Measurements from ENCODE around the gene IQCC. TPM values are rescaled to one million over a fixed set of nuclear protein-coding genes. Genes with fewer than 3 reads are reported as not detected.

The IQCC gene
- total RNA-seq, 1 donor from 2014 or later: 5.7 TPM

GRCh38 chr1:32198237-32199042 lies 7.0 kb upstream of the IQCC start:
- Mint-ChIP-seq H3K4me3 (peak overlapping the region; percentile 60), H3K4me1 (ENCODE audit: low read depth) (peaks cover 81% of the 10 kb centered on the region), H3K9me3 (no peaks in the 10 kb centered on the region), H3K27ac (peak overlapping the region; percentile 18), H3K27me3 (ENCODE audit: insufficient read depth) (no peaks in the 10 kb centered on the region), H3K36me3 (ENCODE audit: low read depth) (peaks cover 44% of the 10 kb centered on the region)
- no peak for DNase-seq (ENCODE audit: low spot score)
- intact Hi-C loops (cut with micrococcal nuclease): no loop called here

GRCh38 chr1:32199043-32199716 lies 6.3 kb upstream of the IQCC start:
- no peak for DNase-seq (ENCODE audit: low spot score)
- intact Hi-C loops (cut with micrococcal nuclease): no loop called here
- Mint-ChIP-seq H3K9me3 (no peaks in the 10 kb centered on the region), H3K4me3 (no peak overlapping the region), H3K4me1 (ENCODE audit: low read depth) (peaks cover 82% of the 10 kb centered on the region), H3K27me3 (ENCODE audit: insufficient read depth) (no peaks in the 10 kb centered on the region), H3K27ac (peak overlapping the region; percentile 18), H3K36me3 (ENCODE audit: low read depth) (peaks cover 39% of the 10 kb centered on the region)

GRCh38 chr1:32199717-32200072 lies 5.8 kb upstream of the IQCC start:
- intact Hi-C loops (cut with micrococcal nuclease): loop anchor here (1.0 to 2.0 kb wide), 4 partner anchors 13 to 195 kb away; partner anchors contain the start of genes BSDC1, HDAC1 and KPNA6
- no peak for DNase-seq (ENCODE audit: low spot score)
- no peaks in the 10 kb centered on the region for H3K9me3 Mint-ChIP-seq
- peaks cover 76% of the 10 kb centered on the region for H3K4me1 Mint-ChIP-seq (ENCODE audit: low read depth)
- peaks cover 34% of the 10 kb centered on the region for H3K36me3 Mint-ChIP-seq (ENCODE audit: low read depth)
- H3K27ac Mint-ChIP-seq: peak overlapping the region; percentile 97
- peak overlapping the region; percentile 92 for H3K4me3 Mint-ChIP-seq
- no peaks in the 10 kb centered on the region for H3K27me3 Mint-ChIP-seq (ENCODE audit: insufficient read depth)

GRCh38 chr1:32200226-32201010 lies 5.1 kb upstream of the IQCC start, which contains the start of gene CCDC28B:
Gene CCDC28B, plus strand, starts transcription at chr1:32200595. Its CDS starts 1,341 bp downstream, at chr1:32201936.
- H3K9me3 Mint-ChIP-seq: no peaks in the 10 kb centered on the region
- peak; percentile 55 for DNase-seq (ENCODE audit: low spot score)
- intact Hi-C loops (cut with micrococcal nuclease): loop anchor here (1.0 to 2.0 kb wide), 7 partner anchors 14 to 194 kb away; partner anchors contain the start of genes BSDC1, EIF3I, HDAC1 and KPNA6
- peak within 1 kb of the TSS; percentile 92 for H3K4me3 Mint-ChIP-seq
- peaks cover 29% of the 10 kb centered on the region for H3K36me3 Mint-ChIP-seq (ENCODE audit: low read depth)
- peaks cover 69% of the 10 kb centered on the region for H3K4me1 Mint-ChIP-seq (ENCODE audit: low read depth)
- peak within 1 kb of the TSS; percentile 97 for H3K27ac Mint-ChIP-seq
- H3K27me3 Mint-ChIP-seq (ENCODE audit: insufficient read depth): no peaks in the 10 kb centered on the region

GRCh38 chr1:32201011-32201855 lies 4.2 kb upstream of the IQCC start:
- intact Hi-C loops (cut with micrococcal nuclease): loop anchor here (1.0 to 2.0 kb wide), 4 partner anchors 21 to 128 kb away; partner anchors contain the start of genes EIF3I, KPNA6, TMEM234 and TXLNA
- Mint-ChIP-seq H3K9me3 (no peaks in the 10 kb centered on the region), H3K4me3 (peak overlapping the region; percentile 92), H3K4me1 (ENCODE audit: low read depth) (peaks cover 65% of the 10 kb centered on the region), H3K36me3 (ENCODE audit: low read depth) (peaks cover 25% of the 10 kb centered on the region), H3K27me3 (ENCODE audit: insufficient read depth) (no peaks in the 10 kb centered on the region), H3K27ac (peak overlapping the region; percentile 97)
- peak; percentile 72 for DNase-seq (ENCODE audit: low spot score)

- H3K27me3 Mint-ChIP-seq (ENCODE audit: insufficient read depth): no peaks in the 10 kb centered on the region
- intact Hi-C loops (cut with micrococcal nuclease): loop anchor here (1.0 kb wide), 3 partner anchors 46 to 189 kb away; partner anchors contain the start of genes BSDC1, HDAC1 and LCK
- H3K27ac Mint-ChIP-seq: no peak overlapping the region
Observed at GRCh38 chr1:32204943-32205361, 519 bp upstream of the IQCC start.

GRCh38 chr1:32208469-32208868 lies 3.0 kb downstream of the IQCC start:
- DNase-seq (ENCODE audit: low spot score): no peak
- no peak overlapping the region for H3K27ac Mint-ChIP-seq
- no peak overlapping the region for H3K4me3 Mint-ChIP-seq
- intact Hi-C loops (cut with micrococcal nuclease): no loop called here
- H3K36me3 Mint-ChIP-seq (ENCODE audit: low read depth): peaks cover 5% of the 10 kb centered on the region
- no peaks in the 10 kb centered on the region for H3K27me3 Mint-ChIP-seq (ENCODE audit: insufficient read depth)
- H3K9me3 Mint-ChIP-seq: no peaks in the 10 kb centered on the region
- H3K4me1 Mint-ChIP-seq (ENCODE audit: low read depth): peaks cover 19% of the 10 kb centered on the region

More at GRCh38 chr1:32204943-32205361, 519 bp upstream of the IQCC start:
- H3K4me3 Mint-ChIP-seq: peak overlapping the region; percentile 58
- peaks cover 13% of the 10 kb centered on the region for H3K36me3 Mint-ChIP-seq (ENCODE audit: low read depth)
- no peaks in the 10 kb centered on the region for H3K9me3 Mint-ChIP-seq
- peaks cover 44% of the 10 kb centered on the region for H3K4me1 Mint-ChIP-seq (ENCODE audit: low read depth)
- DNase-seq (ENCODE audit: low spot score): no peak

- intact Hi-C loops (cut with micrococcal nuclease): no loop called here
- DNase-seq (ENCODE audit: low spot score): no peak
- Mint-ChIP-seq H3K27ac (peak within 1 kb of the TSS; percentile 40), H3K4me3 (no peak within 1 kb of the TSS), H3K36me3 (ENCODE audit: low read depth) (peaks cover 5% of the 10 kb centered on the region), H3K4me1 (ENCODE audit: low read depth) (peaks cover 14% of the 10 kb centered on the region), H3K27me3 (ENCODE audit: insufficient read depth) (no peaks in the 10 kb centered on the region), H3K9me3 (no peaks in the 10 kb centered on the region)
Observed at GRCh38 chr1:32208891-32209328, 3.4 kb downstream of the IQCC start, which contains the start of gene DCDC2B. Gene DCDC2B, plus strand, starts transcription at chr1:32209089. Its CDS starts 5 bp downstream, at chr1:32209094.

- no peaks in the 10 kb centered on the region for H3K9me3 Mint-ChIP-seq
- intact Hi-C loops (cut with micrococcal nuclease): loop anchor here (1.0 kb wide), 3 partner anchors 32 to 198 kb away; no protein-coding TSS in a partner anchor
Observed at GRCh38 chr1:32215629-32216480, 10.4 kb downstream of the IQCC start.

GRCh38 chr1:32216566-32216965 lies 11.1 kb downstream of the IQCC start:
- DNase-seq (ENCODE audit: low spot score): no peak
- Mint-ChIP-seq H3K36me3 (ENCODE audit: low read depth) (peaks cover 6% of the 10 kb centered on the region), H3K4me1 (ENCODE audit: low read depth) (peaks cover 24% of the 10 kb centered on the region), H3K27me3 (ENCODE audit: insufficient read depth) (no peaks in the 10 kb centered on the region), H3K27ac (no peak overlapping the region), H3K9me3 (no peaks in the 10 kb centered on the region), H3K4me3 (no peak overlapping the region)
- intact Hi-C loops (cut with micrococcal nuclease): no loop called here

More at GRCh38 chr1:32215629-32216480, 10.4 kb downstream of the IQCC start:
- Mint-ChIP-seq H3K27ac (no peak overlapping the region), H3K4me3 (no peak overlapping the region), H3K4me1 (ENCODE audit: low read depth) (peaks cover 17% of the 10 kb centered on the region), H3K27me3 (ENCODE audit: insufficient read depth) (no peaks in the 10 kb centered on the region), H3K36me3 (ENCODE audit: low read depth) (peaks cover 6% of the 10 kb centered on the region)
- DNase-seq (ENCODE audit: low spot score): peak; percentile 35

- DNase-seq (ENCODE audit: low spot score): no peak
- Mint-ChIP-seq H3K27ac (no peak overlapping the region), H3K9me3 (no peaks in the 10 kb centered on the region), H3K4me3 (no peak overlapping the region), H3K36me3 (ENCODE audit: low read depth) (peaks cover 13% of the 10 kb centered on the region), H3K27me3 (ENCODE audit: insufficient read depth) (no peaks in the 10 kb centered on the region), H3K4me1 (ENCODE audit: low read depth) (peaks cover 35% of the 10 kb centered on the region)
- intact Hi-C loops (cut with micrococcal nuclease): no loop called here
Observed at GRCh38 chr1:32219022-32219421, 13.6 kb downstream of the IQCC start.

Measured in activated T-helper 1 cell treated with anti-CD3 and anti-CD28 coated beads, Interleukin-12 subunit alpha, Interleukin-12 subunit beta, Interleukin-2, Interleukin-4 antibody, amounts not matched to agents 30 ng/mL and 10 ng/mL and 1 ng/mL, durations not matched to agents 14 hours and 24 hours and 36 hours (primary cell).